HG02981 (cell line): ENCODE data around the gene NASP.

Source experiments
- ATAC-seq: cut with Tn5 transposase; IDR thresholded peaks from one replicate; pipeline ENCODE4 v1.9.1; 2021; ENCODE audit warnings: mild to moderate bottlenecking, moderate library complexity; ENCODE audit not compliant: unreplicated experiment

Gene NASP

DNA sequence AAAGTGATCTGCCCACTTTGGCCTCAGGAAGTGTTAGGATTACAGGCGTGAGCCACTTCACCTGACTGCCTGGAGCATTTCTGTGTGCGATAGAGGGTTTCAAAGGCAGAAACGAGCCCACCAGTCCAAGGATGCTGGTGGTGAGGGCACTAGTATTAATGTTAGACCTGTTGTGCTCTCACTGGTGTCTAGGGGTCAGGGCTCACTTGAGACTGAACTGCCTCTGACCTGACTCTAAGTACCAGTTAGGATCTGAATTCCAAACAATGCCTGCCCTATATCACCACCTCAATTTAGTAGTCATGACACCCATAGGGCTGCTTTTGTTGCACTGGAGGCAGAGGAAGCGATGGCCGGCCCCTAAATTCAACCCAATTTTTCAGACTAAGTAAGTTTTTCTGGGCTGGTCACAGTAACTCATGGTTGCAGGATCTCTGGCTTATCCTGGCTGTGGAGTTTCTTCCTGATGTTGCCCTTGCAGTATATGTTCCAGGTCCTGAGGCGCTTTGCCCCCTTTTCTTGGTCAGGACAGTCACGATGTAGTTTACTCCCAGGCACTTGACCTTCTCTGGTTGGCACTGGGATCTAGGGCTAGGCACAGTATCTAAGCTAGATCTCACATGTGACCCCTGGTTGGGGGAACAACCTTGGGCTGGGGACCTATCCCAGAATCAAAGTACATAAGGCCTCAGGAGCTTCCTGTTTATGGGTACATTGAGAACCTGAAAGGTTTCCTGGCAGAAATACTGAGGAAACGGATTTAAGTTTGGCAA lies 35.5 kb downstream of the NASP start:
- no peak for ATAC-seq

DNA sequence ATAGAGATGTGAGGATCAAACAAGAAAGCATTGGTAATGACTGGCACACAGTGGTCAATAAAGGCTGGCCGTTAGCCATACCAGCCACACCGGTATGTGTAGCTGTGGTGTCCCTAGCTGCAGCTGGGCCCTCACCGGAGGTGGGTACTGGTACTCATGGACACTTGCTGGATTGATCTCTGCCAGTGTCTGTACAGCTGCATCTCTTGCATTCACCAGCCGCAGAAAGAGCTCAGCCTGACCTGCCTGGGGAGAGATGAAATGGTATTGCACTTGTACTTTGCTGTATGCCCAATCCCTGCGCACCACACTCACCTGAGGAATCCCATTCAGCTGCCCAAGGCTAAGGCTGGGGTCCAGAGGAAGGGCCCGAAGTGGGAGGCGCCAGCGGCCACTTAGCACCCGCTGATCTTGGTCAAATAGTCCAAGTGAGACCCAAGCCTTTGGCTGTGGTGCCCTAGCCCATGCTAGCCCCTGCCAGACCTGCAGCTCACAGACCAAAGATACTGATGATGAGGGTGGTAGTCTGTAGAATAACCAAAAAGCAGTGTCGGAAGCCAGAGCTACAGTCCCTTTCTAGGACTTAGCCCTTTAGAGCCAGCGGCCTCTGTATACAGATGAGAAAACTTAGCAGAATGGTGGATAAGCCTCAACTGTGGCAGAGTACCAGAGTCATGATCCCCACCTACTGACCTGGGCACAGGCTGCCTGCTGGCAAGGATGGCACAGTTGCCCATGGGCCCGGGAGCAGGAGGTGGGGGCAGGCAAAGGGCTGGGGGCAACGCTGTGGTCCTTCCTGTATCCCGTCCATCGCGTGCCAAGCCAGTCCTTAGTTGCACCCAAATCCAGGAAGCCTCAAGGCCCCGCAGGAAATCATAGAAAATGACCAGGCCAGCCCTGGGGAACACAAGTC lies 37.0 kb downstream of the NASP start:
- no peak for ATAC-seq

DNA sequence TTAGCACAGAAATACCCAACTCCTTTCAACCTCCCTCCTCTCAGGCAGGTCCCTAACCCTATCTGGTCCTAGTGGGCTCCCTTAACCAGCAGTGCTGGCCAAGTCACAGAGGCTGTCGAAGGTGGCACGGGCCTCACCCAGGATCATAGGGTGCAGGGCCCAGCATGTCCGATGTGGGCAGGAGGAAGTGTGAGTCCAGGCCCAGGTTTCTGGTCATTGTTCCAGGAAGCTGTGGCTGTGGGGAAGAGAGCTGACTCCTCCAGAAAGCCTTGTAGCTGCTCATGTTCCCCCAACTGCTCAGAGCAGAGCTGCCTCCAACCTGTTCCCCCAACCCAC lies 37.6 kb downstream of the NASP start:
- no peak for ATAC-seq

DNA sequence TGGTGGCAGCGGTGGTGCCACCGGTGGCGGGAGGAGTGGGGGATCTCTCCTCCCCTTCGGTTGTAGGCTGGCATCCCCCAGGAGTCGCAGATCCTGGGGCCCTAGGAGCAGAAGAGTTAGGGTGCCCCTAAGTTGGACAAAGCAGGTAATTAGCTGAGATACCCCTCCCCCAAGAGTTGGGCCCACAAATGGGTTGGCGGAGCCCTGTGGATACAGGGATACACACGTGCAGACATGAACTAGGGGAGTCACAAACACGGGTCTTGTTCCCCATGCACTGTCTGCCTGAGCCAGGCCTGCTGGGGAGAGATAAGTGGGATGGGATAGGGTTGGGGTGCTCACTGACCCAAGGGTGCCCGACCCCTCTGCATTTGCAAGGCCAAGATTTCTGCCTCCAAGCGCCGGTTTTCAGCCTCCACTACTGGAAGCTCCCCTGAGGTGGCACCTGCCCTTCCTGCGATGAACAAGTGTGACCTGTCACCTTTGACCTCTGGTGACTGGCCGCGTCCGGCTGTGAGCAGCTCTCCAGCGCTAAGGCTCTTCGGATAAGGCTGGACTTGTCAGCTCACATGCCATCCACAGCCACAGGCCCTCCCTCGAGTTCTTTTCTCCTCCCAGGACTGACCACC lies 38.2 kb downstream of the NASP start:
- ATAC-seq: no peak

DNA sequence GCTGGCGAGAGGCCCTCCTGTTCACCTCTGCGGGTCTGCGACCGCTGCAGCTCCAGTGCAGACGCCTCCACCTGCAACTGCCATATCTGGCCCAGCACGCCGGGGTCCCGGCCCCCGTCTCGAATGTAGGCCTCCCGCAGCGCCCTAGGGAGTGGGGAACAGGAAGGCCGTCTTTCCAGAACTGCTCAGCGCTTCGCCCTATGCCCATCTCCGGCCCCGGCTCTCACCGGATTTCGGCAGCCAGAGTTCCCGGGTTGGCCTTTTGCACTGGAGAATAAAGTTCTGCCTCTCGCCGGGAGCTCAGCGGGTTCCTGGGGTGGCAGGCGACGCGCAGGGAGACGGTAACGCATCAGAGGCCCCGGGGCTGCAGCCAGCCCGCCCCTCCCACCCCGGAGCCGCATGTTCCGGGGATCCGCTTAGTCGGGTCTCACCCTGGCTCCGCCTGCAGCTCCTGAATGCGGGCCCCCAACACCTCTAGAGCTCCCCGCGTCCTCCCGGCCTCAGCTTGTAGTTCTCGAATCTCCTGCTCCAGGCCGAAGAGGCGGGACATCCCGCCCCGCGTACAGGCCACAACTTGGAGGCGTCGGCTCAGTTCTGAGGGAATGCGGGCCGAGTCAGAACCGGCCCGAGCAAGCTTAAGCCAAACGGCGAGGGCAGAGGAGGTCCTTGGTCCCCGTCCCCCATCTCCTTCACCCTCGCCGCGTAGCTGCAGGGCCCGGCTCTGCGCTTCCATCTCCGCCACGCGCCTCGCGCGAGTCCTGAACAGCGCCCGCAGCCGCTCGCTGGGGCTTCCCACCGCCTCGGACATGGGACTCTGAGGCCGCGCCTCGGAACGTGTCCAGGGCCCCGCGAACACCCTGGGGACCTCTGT lies 38.9 kb downstream of the NASP start:
- no peak for ATAC-seq

DNA sequence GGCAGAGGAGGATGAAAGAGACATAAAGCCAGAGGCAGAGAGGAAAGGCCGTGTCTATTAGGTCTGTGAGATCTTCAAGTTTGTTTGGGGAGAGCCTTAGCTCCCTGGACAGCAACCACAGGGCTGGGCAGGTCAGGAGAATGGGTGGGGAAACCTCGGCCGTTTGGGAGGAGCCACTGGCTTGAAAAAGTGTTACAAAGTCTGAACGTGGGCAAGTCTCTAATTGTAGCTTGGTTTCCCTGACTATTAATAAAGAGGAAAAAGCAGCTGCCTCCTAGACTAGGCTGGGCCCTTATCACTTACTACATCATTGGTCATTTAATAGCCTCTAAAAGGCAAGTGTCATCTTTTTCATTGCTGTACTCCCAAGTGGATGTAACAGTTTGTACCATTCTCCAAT lies 40.1 kb downstream of the NASP start, which contains the start of gene CCDC17:
TSS of gene CCDC17 (minus strand) at position 83 of the 400 bp plus-strand sequence. CDS start 145 bp downstream, outside the sequence.
- ATAC-seq: no peak

DNA sequence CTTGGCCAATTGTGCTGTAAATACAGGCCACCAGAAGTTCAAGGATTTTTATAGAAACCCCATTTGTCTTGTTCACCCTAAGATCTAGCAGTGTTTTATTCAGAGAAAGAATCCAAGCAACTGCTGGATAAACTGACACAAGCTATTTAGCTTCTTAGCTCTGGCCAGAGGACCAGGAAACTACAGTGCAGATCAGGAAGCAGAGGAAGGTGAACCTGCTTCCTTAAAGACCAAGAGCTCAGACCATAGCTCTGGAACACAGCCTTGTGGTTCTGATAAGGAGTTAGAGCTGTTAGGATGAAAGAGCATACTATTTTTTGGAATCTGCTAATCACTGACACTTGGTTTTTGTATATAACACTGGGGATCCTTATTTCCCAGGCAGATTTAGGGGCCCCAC lies 45.2 kb downstream of the NASP start:
- no peak for ATAC-seq

DNA sequence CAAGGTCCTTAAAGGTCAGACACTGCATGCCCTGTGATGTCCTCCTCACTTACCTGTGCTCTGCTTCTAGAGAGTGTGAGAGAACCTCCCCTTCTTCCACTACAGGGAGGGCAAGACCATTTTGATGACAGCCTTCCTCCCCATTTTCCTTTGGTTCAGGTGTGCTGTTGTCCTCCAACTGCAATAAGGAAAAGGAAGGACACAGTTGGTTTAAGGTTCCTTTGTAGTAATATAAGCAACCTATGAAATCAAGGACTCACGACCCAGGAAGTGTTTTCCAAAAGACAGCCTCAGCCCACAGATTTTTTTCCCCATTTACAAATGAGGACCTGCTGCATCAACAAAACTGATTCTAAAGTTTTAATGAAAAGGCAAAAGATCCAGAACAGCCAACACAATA lies 46.6 kb downstream of the NASP start:
- no peak for ATAC-seq

DNA sequence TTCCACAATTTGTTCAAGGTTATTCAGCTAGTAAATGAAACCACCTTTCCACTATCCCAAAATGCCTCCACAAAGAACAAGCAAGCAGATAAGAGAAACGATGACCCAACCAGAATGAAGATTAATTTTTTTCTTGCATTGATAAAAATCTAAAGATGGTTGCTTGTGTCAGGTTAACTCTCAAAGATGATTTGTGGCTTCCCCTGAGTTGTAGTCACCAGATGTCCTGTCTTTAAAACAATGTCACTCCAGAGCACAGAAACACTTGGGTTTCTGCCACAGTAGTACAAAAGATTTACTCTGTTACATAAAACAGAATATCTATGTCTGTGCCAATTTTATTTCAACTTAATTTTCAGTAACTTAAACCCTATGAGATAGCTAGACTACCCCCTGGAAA lies 51.4 kb downstream of the NASP start:
- no peak for ATAC-seq

DNA sequence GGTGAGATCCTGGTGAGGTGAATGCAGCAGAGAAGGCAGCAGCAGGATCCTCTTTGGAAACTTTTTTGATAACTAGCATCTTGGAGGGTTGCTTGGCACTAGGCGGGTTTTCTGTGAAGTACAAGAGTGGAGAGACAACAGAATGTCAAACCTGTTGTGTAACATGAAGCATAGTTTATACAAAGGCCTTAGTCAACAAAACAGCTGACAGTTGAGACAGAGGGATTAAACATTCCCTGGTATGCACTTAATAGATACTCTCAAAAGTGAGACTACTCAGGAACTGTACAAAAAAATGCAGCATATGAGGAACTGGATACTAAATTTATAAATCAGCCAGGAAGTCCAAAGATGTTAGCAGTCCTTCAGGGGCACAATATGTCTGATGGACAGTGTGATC lies 56.5 kb downstream of the NASP start:
- ATAC-seq: no peak

DNA sequence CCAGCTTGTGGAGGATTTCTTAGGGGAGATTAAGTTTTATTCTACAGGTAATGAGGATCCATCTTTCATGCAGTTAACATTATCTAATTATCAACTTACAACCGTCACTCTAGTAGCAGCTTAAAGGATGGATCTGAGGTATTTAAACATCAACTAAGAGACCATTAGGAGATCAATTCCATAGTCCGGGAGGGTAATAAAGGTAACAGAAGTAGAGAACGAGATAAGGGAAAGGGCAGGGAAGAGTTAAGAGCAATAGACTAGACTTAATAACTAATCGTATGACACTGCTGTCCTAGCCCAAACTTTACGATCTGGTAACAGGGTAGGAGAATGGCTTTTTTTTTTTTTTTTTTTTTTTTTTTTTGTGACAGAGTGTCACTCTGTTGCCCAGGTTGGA lies 59.5 kb downstream of the NASP start:
- ATAC-seq: no peak

DNA sequence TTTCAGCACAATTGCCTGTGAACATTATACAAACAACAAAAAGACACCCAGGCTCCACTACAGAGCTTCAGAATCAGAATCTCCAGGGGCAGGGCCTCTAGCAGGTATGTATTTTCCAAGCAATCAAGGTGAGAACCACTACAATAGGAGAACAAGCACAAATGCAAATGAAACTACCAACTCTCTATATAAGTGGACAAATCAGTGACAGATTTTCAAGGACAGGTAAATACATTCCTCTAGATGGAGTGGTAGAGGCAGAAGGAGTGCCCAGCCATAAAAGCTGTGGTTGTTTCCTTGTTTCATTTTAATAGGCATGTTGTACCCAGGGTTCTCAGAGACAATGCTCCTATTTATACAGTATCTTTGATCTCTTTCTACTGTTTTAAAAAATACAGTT lies 60.1 kb downstream of the NASP start:
- no peak for ATAC-seq

DNA sequence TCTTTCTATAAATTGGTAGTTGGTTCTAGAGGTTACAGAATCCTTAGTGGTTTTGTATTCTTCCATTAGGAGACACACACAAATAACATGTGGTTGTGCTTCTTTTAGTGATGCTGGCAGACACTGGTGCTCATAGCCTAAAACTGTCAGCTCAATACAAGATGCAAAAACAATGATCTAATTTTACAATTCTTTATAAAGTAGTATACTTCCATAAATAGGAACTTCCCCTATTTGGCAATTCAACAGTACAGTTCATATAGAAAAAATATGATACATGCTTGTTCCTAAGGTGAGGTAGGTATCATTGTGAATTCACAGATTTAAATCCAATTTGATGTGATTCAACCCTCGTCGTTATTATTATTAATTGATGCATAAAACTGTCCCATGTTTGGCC lies 60.8 kb downstream of the NASP start:
- ATAC-seq: no peak

DNA sequence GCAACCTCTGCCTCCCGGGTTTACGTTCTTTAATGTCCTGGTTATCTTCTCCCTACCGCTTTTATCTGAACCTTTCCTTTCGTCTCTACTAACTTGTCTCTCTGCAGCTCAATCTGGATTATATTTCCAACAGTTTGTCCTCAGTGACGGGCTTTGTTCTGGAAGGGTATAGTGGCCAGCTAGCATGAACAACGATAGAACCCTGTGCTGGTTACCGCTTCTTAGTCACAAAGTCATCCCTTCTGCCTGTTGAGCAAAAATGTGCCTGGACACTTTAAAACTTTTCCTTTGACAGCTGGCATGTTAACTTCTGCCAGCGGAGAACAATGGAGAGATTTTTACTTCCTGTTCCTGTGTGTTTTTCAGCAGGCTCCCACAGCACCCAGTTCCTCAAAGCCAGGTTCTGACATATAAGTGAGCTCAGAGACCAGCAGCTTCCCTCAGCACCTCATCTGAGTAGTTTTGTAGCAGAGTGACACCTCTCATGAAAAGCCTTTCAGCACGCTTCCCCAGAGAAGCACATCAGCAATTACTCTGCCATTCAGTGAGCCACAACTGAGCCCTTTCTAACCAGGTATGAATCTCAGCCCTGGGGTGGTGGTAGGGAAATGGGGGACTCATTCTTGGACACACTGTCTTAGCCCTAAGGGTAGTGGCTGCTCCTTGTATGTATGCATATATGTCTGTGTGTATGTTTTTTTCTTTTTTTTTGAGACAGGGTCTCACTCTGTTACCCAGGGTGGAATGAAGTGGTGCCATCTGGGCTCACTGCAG lies 63.6 kb downstream of the NASP start:
- no peak for ATAC-seq

DNA sequence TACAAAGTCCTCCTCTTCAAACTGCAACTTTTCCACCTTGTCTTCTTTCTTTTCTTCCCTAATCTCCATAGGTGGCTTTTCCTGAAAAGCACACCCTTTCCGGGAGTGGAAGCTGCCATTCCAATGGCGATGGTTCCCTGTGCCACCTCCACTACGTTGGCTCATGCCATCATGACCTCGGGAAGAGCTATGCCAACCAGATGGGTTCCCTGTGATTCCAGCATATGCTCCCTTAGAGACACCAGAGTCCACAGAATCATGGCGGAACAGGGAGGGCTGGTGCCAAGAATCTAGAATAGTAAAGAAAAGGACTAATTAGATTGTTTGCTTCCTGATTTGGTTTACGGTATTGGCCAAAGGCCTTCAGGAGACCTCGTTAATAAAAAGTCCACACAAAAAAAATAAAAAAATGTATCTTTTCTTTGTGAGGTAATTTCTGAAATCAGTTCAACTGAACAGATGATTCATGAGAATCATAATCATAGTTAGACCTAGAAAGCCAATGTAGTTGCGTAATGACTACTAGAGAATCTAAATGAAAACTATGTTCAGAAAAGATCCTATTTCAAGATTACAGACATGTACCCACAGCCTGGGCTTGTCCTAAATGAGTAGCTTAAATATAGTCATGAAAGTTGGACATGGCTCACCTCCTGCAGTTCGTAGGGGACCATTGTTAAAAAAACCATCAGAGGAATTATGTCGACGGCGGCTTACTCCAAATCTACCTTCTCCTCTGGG lies 70.9 kb downstream of the NASP start:
- ATAC-seq: no peak

DNA sequence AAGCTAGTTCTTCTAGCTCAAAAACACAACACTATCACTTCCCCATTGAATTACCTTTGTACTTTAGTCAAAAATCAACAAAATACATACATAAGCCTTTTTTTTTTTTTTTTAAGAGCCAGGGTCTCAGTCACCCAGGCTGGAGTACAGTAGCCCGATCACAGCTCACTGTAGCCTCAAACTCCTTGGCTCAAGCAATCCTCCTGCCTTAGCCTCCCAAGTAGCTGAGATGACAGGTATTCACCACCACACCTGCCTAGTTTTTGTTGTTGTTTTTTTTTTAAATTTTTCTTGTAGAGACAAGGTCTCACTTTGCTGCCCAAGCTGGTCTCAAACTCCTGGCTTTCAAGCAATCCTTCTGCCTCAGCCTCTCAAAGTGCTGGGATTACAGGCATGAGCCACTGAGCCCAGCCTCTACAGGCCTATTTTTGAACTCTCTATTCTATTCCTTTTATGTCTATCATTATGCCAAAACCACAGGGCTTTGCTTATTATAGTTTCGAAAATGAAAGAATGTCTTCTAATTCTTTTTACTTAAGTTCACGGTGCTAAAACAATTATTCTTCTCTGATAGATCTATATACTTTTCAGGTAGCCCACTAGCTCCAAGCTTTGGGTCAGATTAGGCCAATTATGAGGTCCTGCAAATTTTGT lies 72.9 kb downstream of the NASP start:
- ATAC-seq: no peak

DNA sequence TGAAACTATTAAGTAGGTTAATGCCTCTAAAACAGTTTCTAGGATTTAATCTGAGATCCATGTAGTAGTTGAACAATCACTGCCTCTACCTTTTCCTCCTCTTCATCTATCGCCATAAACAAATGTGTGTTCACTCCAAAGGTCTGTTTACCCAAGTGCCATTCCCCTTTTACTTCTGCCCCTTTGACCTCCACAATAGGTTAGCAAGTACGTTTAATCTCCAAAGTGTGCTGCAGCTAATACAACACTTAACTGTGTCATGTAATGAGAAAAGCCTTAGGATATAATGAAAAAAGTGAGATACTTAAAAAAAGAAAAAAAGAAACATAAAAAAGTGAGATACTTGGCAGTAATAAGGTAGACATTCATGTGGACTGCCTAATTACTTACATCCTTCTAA lies 74.3 kb downstream of the NASP start:
- no peak for ATAC-seq

DNA sequence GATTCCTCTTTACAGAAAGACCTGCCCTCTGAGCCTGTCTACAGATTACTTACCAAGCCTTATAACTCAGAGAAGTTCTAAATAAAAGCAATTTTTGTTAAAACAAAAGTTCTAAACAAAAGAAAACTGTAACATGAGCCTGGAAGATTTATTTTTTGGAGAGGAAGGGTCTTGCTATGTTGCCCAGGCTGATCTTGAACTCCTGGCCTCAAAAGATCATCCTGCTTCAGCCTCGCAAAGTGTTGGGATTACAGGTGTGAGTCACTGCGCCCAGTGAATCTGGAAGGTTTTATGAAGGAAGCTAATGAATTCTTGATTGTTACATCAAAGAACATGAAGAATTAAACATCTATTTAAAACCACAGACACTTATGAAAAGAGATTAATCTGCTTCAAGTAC lies 75.4 kb downstream of the NASP start:
- no peak for ATAC-seq

DNA sequence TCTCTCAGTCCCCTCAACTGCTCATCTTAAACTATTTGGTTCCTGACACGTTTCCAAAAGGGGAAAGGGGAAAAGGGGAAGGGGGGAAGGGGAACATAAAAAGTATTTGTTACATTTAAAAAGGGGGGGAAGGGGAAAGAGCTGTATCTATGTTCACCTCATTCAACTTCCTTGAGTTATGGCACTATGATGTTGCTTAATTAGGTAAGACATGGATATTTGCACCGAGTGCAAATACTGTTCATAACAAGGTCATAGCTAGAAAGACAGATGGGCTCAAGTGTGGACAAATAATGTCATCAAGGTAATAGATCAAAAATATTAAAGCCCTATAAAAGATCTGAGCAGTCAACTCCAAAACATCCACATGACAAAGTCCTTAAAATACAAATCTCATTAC lies 76.5 kb downstream of the NASP start:
- no peak for ATAC-seq
